Fibroblast of peridontal ligament (primary cell): ENCODE measurements around the gene ISY1.
A peak's percentile ranks its signal among the peaks of the same experiment; 100 is the strongest.
"Not testable (repeated sequence)": the region's sequence is repeated elsewhere in the genome, so short reads cannot be mapped to it uniquely, and the experiment has no call there.

ENCODE experiments used
- DNase-seq: peaks from one replicate; pipeline ENCODE4 v3.0.0-alpha.2; 2010; ENCODE audit errors: extremely low read depth

The ISY1 gene

GRCh38 chr3:129166579-129167332 is 5.9 kb upstream of the ISY1 start:
- no peak for DNase-seq

- DNase-seq: not testable (repeated sequence)
Observed at GRCh38 chr3:129165594-129165993, 4.7 kb upstream of the ISY1 start.

- DNase-seq: no peak
Observed at GRCh38 chr3:129164500-129164899, 3.6 kb upstream of the ISY1 start.

- DNase-seq: no peak
Observed at GRCh38 chr3:129162729-129163579, 2.1 kb upstream of the ISY1 start.

- DNase-seq: no peak
Observed at GRCh38 chr3:129161860-129162271, 1.0 kb upstream of the ISY1 start.

- no peak for DNase-seq
Observed at GRCh38 chr3:129144786-129145185, 16.1 kb downstream of the ISY1 start.

- not testable (repeated sequence) for DNase-seq
Observed at GRCh38 chr3:129141011-129141410, 19.9 kb downstream of the ISY1 start.

- no peak for DNase-seq
Observed at GRCh38 chr3:129139911-129140310, 21.0 kb downstream of the ISY1 start.

GRCh38 chr3:129136275-129136674 is 24.6 kb downstream of the ISY1 start:
- DNase-seq: not testable (repeated sequence)

- DNase-seq: no peak
Observed at GRCh38 chr3:129132097-129132866, 28.6 kb downstream of the ISY1 start.

GRCh38 chr3:129131465-129132088 is 29.3 kb downstream of the ISY1 start:
- DNase-seq: no peak

- no peak for DNase-seq
Observed at GRCh38 chr3:129130291-129130813, 30.5 kb downstream of the ISY1 start.

- no peak for DNase-seq
Observed at GRCh38 chr3:129128357-129129155, 32.3 kb downstream of the ISY1 start.

GRCh38 chr3:129126726-129127280 is 34.1 kb downstream of the ISY1 start:
- no peak for DNase-seq

- peak; percentile 55 for DNase-seq
Observed at GRCh38 chr3:129123314-129124060, 37.4 kb downstream of the ISY1 start.

- DNase-seq: peak; percentile 11
Observed at GRCh38 chr3:129122412-129123011, 38.4 kb downstream of the ISY1 start.

- DNase-seq: peak; percentile 65
Observed at GRCh38 chr3:129121792-129122411, 39.0 kb downstream of the ISY1 start, which contains the start of gene RAB43. TSS of gene RAB43 (minus strand) at chr3:129121804. CDS start at chr3:129121489, 315 bp downstream.

- DNase-seq: peak; percentile 9
Observed at GRCh38 chr3:129121016-129121791, 39.7 kb downstream of the ISY1 start.
